MM.1S (cell line): ENCODE results near the gene TOP2A.
"Not testable (repeated sequence)": the region's sequence is repeated elsewhere in the genome, so short reads cannot be mapped to it uniquely, and the experiment has no call there.

Experiments used
- DNase-seq: peaks from one replicate; pipeline ENCODE4 v3.0.0-alpha.2; 2015
- H2AFZ ChIP-seq: fragments of 300-600 bp; sonication (generic); 2 replicates; pipeline ENCODE4 v1.6.0; 2016; ENCODE audit warnings: antibody characterized with exemption, low read length
- H3F3A ChIP-seq: fragments of 300-600 bp; sonication (generic); 2 replicates; pipeline ENCODE4 v1.6.1; 2016; ENCODE audit warnings: mild to moderate bottlenecking, antibody characterized with exemption, low read length, moderate library complexity, mixed read lengths; ENCODE audit not compliant: insufficient read depth
- H3K27ac ChIP-seq: fragments of 300-600 bp; sonication (generic); 2 replicates; pipeline ENCODE4 v1.5.1; 2016; ENCODE audit warnings: mild to moderate bottlenecking, low read length
- H3K27me3 ChIP-seq: fragments of 300-600 bp; sonication (generic); replicated peaks from 2 replicates; pipeline ENCODE4 v1.6.0; 2016; ENCODE audit warnings: low read length; ENCODE audit not compliant: insufficient read depth
- H3K36me3 ChIP-seq: fragments of 300-600 bp; sonication (generic); replicated peaks from 2 replicates; pipeline ENCODE4 v1.6.1; 2016; ENCODE audit warnings: mild to moderate bottlenecking, low read length, mixed read lengths; ENCODE audit not compliant: insufficient read depth
- H3K4me1 ChIP-seq: fragments of 300-600 bp; sonication (generic); 2 replicates; pipeline ENCODE4 v1.6.1; 2016; ENCODE audit warnings: low read length, mixed read lengths
- H3K4me2 ChIP-seq: fragments of 300-600 bp; sonication (generic); 2 replicates; pipeline ENCODE4 v1.6.0; 2016; ENCODE audit warnings: low read depth, low read length
- H3K4me3 ChIP-seq: fragments of 300-600 bp; sonication (generic); 2 replicates; pipeline ENCODE4 v1.5.1; 2016; ENCODE audit warnings: low read length, mixed read lengths
- H3K79me2 ChIP-seq: fragments of 300-600 bp; sonication (generic); 2 replicates; pipeline ENCODE4 v1.6.1; 2016; ENCODE audit warnings: mixed run types, low read length, mixed read lengths
- H3K9ac ChIP-seq: fragments of 300-600 bp; sonication (generic); 2 replicates; pipeline ENCODE4 v1.6.1; 2016; ENCODE audit warnings: low read length, mixed read lengths
- H3K9me2 ChIP-seq: fragments of 300-600 bp; sonication (generic); replicated peaks from 2 replicates; pipeline ENCODE4 v1.6.1; 2016; ENCODE audit warnings: mild to moderate bottlenecking, low read length, mixed read lengths; ENCODE audit not compliant: insufficient read depth
- H3K9me3 ChIP-seq: fragments of 300-600 bp; sonication (generic); replicated peaks from 2 replicates; pipeline ENCODE4 v1.6.1; 2016; ENCODE audit warnings: mild to moderate bottlenecking, low read length, mixed read lengths; ENCODE audit not compliant: insufficient read depth
- H4K20me1 ChIP-seq: fragments of 300-600 bp; sonication (generic); 2 replicates; pipeline ENCODE4 v1.6.1; 2016; ENCODE audit warnings: mild to moderate bottlenecking, low read length, moderate library complexity, mixed read lengths; ENCODE audit not compliant: insufficient read depth
- EZH2 ChIP-seq: fragments of 300-600 bp; sonication (generic); optimal IDR thresholded peaks from 2 replicates; pipeline ENCODE3; 2017; ENCODE audit warnings: low read depth, mild to moderate bottlenecking, antibody characterized with exemption, low read length, mixed read lengths
- EZH2phosphoT487 ChIP-seq: fragments of 300-600 bp; sonication (generic); IDR thresholded peaks from 2 replicates; pipeline ENCODE4 v1.6.1; 2018; ENCODE audit warnings: antibody characterized with exemption, low read length
- TF ChIP-seq, protein P1 (sequence below): fragments of 300-600 bp; sonication (generic); IDR thresholded peaks from 2 replicates; pipeline ENCODE4 v1.5.1; 2016; ENCODE audit warnings: antibody characterized with exemption, low read length, mixed read lengths

TOP2A gene

GRCh38 chr17:40374821-40375498 lies 42.7 kb downstream of the TOP2A start:
- H3K4me1 ChIP-seq, result peaks cover 5% of the 10 kb centered on the region; the same call in 1 of the 2 replicates
- H3K4me2 ChIP-seq, result no peak overlapping the region
- no peak overlapping the region for H2AFZ ChIP-seq
- no peaks in the 10 kb centered on the region for H3K79me2 ChIP-seq
- H3K27me3 ChIP-seq, result no peaks in the 10 kb centered on the region
- no peak overlapping the region for H3K27ac ChIP-seq
- TF ChIP-seq EZH2 (no peak), EZH2phosphoT487 (no peak)
- TF ChIP-seq, protein P1, sequence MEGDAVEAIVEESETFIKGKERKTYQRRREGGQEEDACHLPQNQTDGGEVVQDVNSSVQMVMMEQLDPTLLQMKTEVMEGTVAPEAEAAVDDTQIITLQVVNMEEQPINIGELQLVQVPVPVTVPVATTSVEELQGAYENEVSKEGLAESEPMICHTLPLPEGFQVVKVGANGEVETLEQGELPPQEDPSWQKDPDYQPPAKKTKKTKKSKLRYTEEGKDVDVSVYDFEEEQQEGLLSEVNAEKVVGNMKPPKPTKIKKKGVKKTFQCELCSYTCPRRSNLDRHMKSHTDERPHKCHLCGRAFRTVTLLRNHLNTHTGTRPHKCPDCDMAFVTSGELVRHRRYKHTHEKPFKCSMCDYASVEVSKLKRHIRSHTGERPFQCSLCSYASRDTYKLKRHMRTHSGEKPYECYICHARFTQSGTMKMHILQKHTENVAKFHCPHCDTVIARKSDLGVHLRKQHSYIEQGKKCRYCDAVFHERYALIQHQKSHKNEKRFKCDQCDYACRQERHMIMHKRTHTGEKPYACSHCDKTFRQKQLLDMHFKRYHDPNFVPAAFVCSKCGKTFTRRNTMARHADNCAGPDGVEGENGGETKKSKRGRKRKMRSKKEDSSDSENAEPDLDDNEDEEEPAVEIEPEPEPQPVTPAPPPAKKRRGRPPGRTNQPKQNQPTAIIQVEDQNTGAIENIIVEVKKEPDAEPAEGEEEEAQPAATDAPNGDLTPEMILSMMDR, result no peak
- no peaks in the 10 kb centered on the region for H3K9me2 ChIP-seq
- H3K9ac ChIP-seq, result no peak overlapping the region
- H3K9me3 ChIP-seq, result no peaks in the 10 kb centered on the region
- no peak for DNase-seq
- H4K20me1 ChIP-seq, result no peaks in the 10 kb centered on the region
- no peaks in the 10 kb centered on the region for H3F3A ChIP-seq
- H3K36me3 ChIP-seq, result no peaks in the 10 kb centered on the region
- H3K4me3 ChIP-seq, result no peak overlapping the region

DNA sequence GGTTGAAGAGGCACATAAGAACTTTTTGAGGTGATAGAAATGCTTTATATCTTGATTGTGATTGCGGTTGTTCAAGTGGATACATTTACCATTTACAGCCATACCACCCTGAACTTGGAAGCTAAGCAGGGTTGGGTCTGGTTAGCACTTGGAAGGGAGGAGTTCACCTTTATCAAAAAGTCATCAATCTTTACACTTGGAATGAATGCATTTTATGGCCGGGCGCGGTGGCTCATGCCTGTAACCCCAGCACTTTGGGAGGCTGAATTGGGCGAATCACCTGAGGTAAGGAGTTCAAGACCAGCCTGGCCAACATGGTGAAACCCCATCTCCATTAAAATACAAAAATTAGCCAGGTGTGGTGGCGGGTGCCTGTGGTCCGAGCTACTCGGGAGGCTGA lies 43.7 kb downstream of the TOP2A start:
- TF ChIP-seq EZH2 (no peak), EZH2phosphoT487 (no peak)
- TF ChIP-seq, protein P1, result no peak

GRCh38 chr17:40373324-40373723 lies 44.4 kb downstream of the TOP2A start:
- no peak for DNase-seq
- Histone ChIP-seq H3K79me2 (no peaks in the 10 kb centered on the region), H3K27ac (no peak overlapping the region)

More for the DNA sequence above, 43.7 kb downstream of the TOP2A start:
- Histone ChIP-seq H2AFZ (no peak overlapping the region), H3K27me3 (no peaks in the 10 kb centered on the region), H3K9ac (no peak overlapping the region), H3K4me2 (no peak overlapping the region), H3K79me2 (no peaks in the 10 kb centered on the region), H3F3A (no peaks in the 10 kb centered on the region), H3K4me1 (peaks cover 5% of the 10 kb centered on the region; the same call in 1 of the 2 replicates), H3K27ac (no peak overlapping the region), H3K4me3 (no peak overlapping the region), H4K20me1 (no peaks in the 10 kb centered on the region), H3K9me2 (no peaks in the 10 kb centered on the region), H3K9me3 (no peaks in the 10 kb centered on the region), H3K36me3 (no peaks in the 10 kb centered on the region)
- no peak for DNase-seq

GRCh38 chr17:40372644-40373043 lies 45.1 kb downstream of the TOP2A start:
- not testable (repeated sequence) for H3K27ac ChIP-seq, H3K9me2 ChIP-seq, H4K20me1 ChIP-seq, H3K4me3 ChIP-seq, H2AFZ ChIP-seq, H3K36me3 ChIP-seq, H3K79me2 ChIP-seq, H3K27me3 ChIP-seq, H3K9me3 ChIP-seq, H3K9ac ChIP-seq, H3F3A ChIP-seq, H3K4me1 ChIP-seq, H3K4me2 ChIP-seq
- DNase-seq, result peak; percentile 33

More at GRCh38 chr17:40373324-40373723, 44.4 kb downstream of the TOP2A start:
- Histone ChIP-seq H3K36me3 (no peaks in the 10 kb centered on the region), H3K4me2 (no peak overlapping the region), H2AFZ (no peak overlapping the region), H4K20me1 (no peaks in the 10 kb centered on the region), H3K9me3 (no peaks in the 10 kb centered on the region), H3K9ac (no peak overlapping the region), H3K9me2 (no peaks in the 10 kb centered on the region), H3K4me1 (peaks cover 5% of the 10 kb centered on the region; the same call in 1 of the 2 replicates), H3K27me3 (no peaks in the 10 kb centered on the region), H3K4me3 (no peak overlapping the region), H3F3A (no peaks in the 10 kb centered on the region)
- TF ChIP-seq EZH2 (no peak), EZH2phosphoT487 (no peak)
- TF ChIP-seq, protein P1, result no peak
